GM10248 (cell line): ENCODE measurements around the gene CA6.

ENCODE experiments used
- CTCF ChIA-PET: fragments of 300-600 bp; sonication (Branson Sonifier 250); formaldehyde crosslinking; extraction: SDS; loops from one replicate; lab custom pipeline; 2021; ENCODE audit warnings: antibody characterized with exemption; lab: Yijun Ruan, JAX
- POLR2A ChIA-PET: fragments of 350-650 bp; sonication (Branson Sonifier 250); formaldehyde crosslinking; extraction: SDS; loops from one replicate; lab custom pipeline; 2020; ENCODE audit warnings: antibody characterized with exemption; lab: Yijun Ruan, JAX
- DNase-seq: peaks from one replicate; pipeline ENCODE4 v3.0.0; 2012; ENCODE audit errors: extremely low spot score
- TF ChIP-seq, protein P1 (sequence below): IDR thresholded peaks from 2 replicates; pipeline ENCODE4 v1.5.1; 2012; ENCODE audit warnings: mild to moderate bottlenecking, low read depth; ENCODE audit errors: extremely low read depth, missing control alignments, control extremely low read depth

CA6 gene

DNA sequence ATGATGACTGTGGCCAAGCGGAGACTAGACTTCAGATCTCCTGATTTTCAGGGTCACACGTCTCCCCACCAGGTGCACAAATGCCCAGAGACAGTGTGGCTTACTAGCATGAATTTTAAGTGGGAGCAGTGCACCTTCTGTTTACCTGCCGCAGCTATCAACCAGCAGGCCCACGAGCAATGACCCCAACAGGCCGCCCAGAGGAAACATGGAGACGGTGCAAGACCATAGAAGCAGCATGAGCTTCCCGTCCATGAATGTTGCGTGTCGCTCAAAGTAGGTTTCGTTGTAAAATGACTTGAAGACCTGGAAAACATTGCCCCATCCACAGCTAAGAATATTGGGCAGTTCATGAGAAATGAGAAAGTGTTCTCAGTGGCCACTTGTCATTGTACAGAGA, 77.1 kb downstream of the CA6 start:
- ChIA-PET POLR2A (no interaction called here), CTCF (no interaction called here)
- TF ChIP-seq, protein P1, sequence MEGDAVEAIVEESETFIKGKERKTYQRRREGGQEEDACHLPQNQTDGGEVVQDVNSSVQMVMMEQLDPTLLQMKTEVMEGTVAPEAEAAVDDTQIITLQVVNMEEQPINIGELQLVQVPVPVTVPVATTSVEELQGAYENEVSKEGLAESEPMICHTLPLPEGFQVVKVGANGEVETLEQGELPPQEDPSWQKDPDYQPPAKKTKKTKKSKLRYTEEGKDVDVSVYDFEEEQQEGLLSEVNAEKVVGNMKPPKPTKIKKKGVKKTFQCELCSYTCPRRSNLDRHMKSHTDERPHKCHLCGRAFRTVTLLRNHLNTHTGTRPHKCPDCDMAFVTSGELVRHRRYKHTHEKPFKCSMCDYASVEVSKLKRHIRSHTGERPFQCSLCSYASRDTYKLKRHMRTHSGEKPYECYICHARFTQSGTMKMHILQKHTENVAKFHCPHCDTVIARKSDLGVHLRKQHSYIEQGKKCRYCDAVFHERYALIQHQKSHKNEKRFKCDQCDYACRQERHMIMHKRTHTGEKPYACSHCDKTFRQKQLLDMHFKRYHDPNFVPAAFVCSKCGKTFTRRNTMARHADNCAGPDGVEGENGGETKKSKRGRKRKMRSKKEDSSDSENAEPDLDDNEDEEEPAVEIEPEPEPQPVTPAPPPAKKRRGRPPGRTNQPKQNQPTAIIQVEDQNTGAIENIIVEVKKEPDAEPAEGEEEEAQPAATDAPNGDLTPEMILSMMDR: no peak
- no peak for DNase-seq
